ENCODE results near the gene TNK1. TPM values are rescaled to one million over a fixed set of nuclear protein-coding genes. Genes with fewer than 3 reads are reported as not detected.

The TNK1 gene
- total and polyA plus RNA-seq, 4 donors: 3.7 to 8.2 (median 5.7) TPM

GRCh38 chr17:7431231-7431630, 50.3 kb downstream of the TNK1 start:
- DNase-seq (no peak), ATAC-seq (ENCODE audit: insufficient read depth, low FRiP score) (no peak)
- no peaks in the 10 kb centered on the region for H3K9me3 ChIP-seq (ENCODE audit: control insufficient read depth in 4 of 4, insufficient read depth in 3 of 4, low read length in 3 of 4)

GRCh38 chr17:7432296-7432695, 51.4 kb downstream of the TNK1 start:
- no peak overlapping the region for H3K4me3 ChIP-seq
- no peak overlapping the region for H3K27ac ChIP-seq (ENCODE audit: low read depth in 1 of 2, low read length in 1 of 2)
- no peaks in the 10 kb centered on the region for H3K9me3 ChIP-seq (ENCODE audit: control insufficient read depth in 4 of 4, insufficient read depth in 3 of 4, low read length in 3 of 4)
- ATAC-seq (ENCODE audit: insufficient read depth, low FRiP score) (no peak), DNase-seq (no peak)
- H3K27me3 ChIP-seq (ENCODE audit: control insufficient read depth in 3 of 3, insufficient read depth in 3 of 3, low read length in 2 of 3): peaks cover 0 to 31% (median 12%) of the 10 kb centered on the region in 3 donors
- H3K4me1 ChIP-seq (ENCODE audit: control insufficient read depth in 5 of 5, insufficient read depth in 5 of 5, low read length in 5 of 5): peaks cover 0 to 12% (median 4%) of the 10 kb centered on the region in 5 donors
- no peaks in the 10 kb centered on the region for H3K36me3 ChIP-seq (ENCODE audit: control insufficient read depth in 4 of 4, insufficient read depth in 4 of 4, low read length in 4 of 4)
- no peak for TF ChIP-seq CTCF (IDR thresholded peaks at IDR 0.05; ENCODE audit: control extremely low read depth, extremely low read depth)
- 94% methylated on average over 11 of the region's 11 CpGs for WGBS, 2 donors
- no peak overlapping the region for H3K9ac ChIP-seq (ENCODE audit: insufficient read depth in 1 of 2, low read length in 2 of 2)

More at GRCh38 chr17:7431231-7431630, 50.3 kb downstream of the TNK1 start:
- Histone ChIP-seq H3K36me3 (ENCODE audit: control insufficient read depth in 4 of 4, insufficient read depth in 4 of 4, low read length in 4 of 4) (no peaks in the 10 kb centered on the region), H3K4me3 (no peak overlapping the region), H3K27ac (ENCODE audit: low read depth in 1 of 2, low read length in 1 of 2) (no peak overlapping the region), H3K27me3 (ENCODE audit: control insufficient read depth in 3 of 3, insufficient read depth in 3 of 3, low read length in 2 of 3) (peaks cover 0 to 25% (median 9%) of the 10 kb centered on the region in 3 donors), H3K4me1 (ENCODE audit: control insufficient read depth in 5 of 5, insufficient read depth in 5 of 5, low read length in 5 of 5) (peaks cover 0 to 7% (median 0%) of the 10 kb centered on the region in 5 donors), H3K9ac (ENCODE audit: insufficient read depth in 1 of 2, low read length in 2 of 2) (no peak overlapping the region)
- 91 to 95% methylated on average over 1 of the region's 1 CpG for WGBS, 2 donors
- TF ChIP-seq CTCF (IDR thresholded peaks at IDR 0.05; ENCODE audit: control extremely low read depth, extremely low read depth): no peak

GRCh38 chr17:7435676-7436555, 55.0 kb downstream of the TNK1 start:
- peak; percentile 31 to 48 (median 38) for DNase-seq
- H3K4me1 ChIP-seq (ENCODE audit: control insufficient read depth in 5 of 5, insufficient read depth in 5 of 5, low read length in 5 of 5): peaks cover 0 to 35% (median 13%) of the 10 kb centered on the region in 5 donors

More at GRCh38 chr17:7435676-7436555, 55.0 kb downstream of the TNK1 start:
- no peaks in the 10 kb centered on the region for H3K9me3 ChIP-seq (ENCODE audit: control insufficient read depth in 4 of 4, insufficient read depth in 3 of 4, low read length in 3 of 4)
- H3K4me3 ChIP-seq: peak overlapping the region; percentile 30
- peak overlapping the region in 1 of 2 donors; percentile 17 for H3K9ac ChIP-seq (ENCODE audit: insufficient read depth in 1 of 2, low read length in 2 of 2)
- H3K27me3 ChIP-seq (ENCODE audit: control insufficient read depth in 3 of 3, insufficient read depth in 3 of 3, low read length in 2 of 3): peaks cover 0 to 53% (median 33%) of the 10 kb centered on the region in 3 donors
- peak; percentile 8 for ATAC-seq (ENCODE audit: insufficient read depth, low FRiP score)
- no peak for TF ChIP-seq CTCF (IDR thresholded peaks at IDR 0.05; ENCODE audit: control extremely low read depth, extremely low read depth)
- peak overlapping the region; percentile 39 to 76 for H3K27ac ChIP-seq (ENCODE audit: low read depth in 1 of 2, low read length in 1 of 2)
- 6 to 7% methylated on average over 49 of the region's 49 CpGs for WGBS, 2 donors
- H3K36me3 ChIP-seq (ENCODE audit: control insufficient read depth in 4 of 4, insufficient read depth in 4 of 4, low read length in 4 of 4): no peaks in the 10 kb centered on the region

Measured in lung (tissue), 12 donors.